PC-3 (cell line): ENCODE data around the gene CCDC183. TPM values are rescaled to one million over a fixed set of nuclear protein-coding genes. Genes with fewer than 3 reads are reported as not detected.

Experiments used
- ATAC-seq: fragments of 200-7000 bp; cut with Tn5 transposase; 2 replicates; pipeline ENCODE4 v1.9.1; 2020; ENCODE audit warnings: mild to moderate bottlenecking, moderate library complexity
- BruUV-seq: library from RNA; stranded (reverse); fragments of 400-500 nt; replicated peaks from 2 replicates; lab custom pipeline; 2021; lab: Mats Ljungman, UMichigan
- CTCF ChIA-PET: fragments of 300-600 bp; sonication (Branson Sonifier 250); formaldehyde crosslinking; loops from one replicate; lab custom pipeline; 2022; ENCODE audit warnings: antibody characterized with exemption; lab: Charles Lee
- POLR2A ChIA-PET: fragments of 300-600 bp; sonication (Branson Sonifier 250); formaldehyde crosslinking; loops from one replicate; lab custom pipeline; 2022; ENCODE audit warnings: antibody characterized with exemption; ENCODE audit not compliant: unreplicated experiment; lab: Charles Lee
- DNase-seq: peaks from one replicate; pipeline ENCODE4 v3.0.0-alpha.2; 2015
- H2AFZ ChIP-seq: fragments of 300-600 bp; sonication (generic); 2 replicates; pipeline ENCODE4 v1.6.0; 2016; ENCODE audit warnings: antibody characterized with exemption, low read length
- H3F3A ChIP-seq: fragments of 300-600 bp; sonication (generic); one replicate; pipeline ENCODE4 v1.6.0; 2017; ENCODE audit warnings: antibody characterized with exemption, low read length, control low read depth, mild to moderate bottlenecking; ENCODE audit not compliant: unreplicated experiment
- H3K27ac ChIP-seq: fragments of 300-600 bp; sonication (generic); 2 replicates; pipeline ENCODE4 v1.5.1; 2016; ENCODE audit warnings: mild to moderate bottlenecking, low read length
- H3K27me3 ChIP-seq: fragments of 300-600 bp; sonication (generic); 2 replicates; pipeline ENCODE4 v1.6.1; 2016; ENCODE audit warnings: low read length, mixed read lengths
- H3K36me3 ChIP-seq: fragments of 300-600 bp; sonication (generic); 2 replicates; pipeline ENCODE4 v1.6.1; 2016; ENCODE audit warnings: low read depth, mixed run types, low read length, mixed read lengths
- H3K4me1 ChIP-seq: fragments of 300-600 bp; sonication (generic); 2 replicates; pipeline ENCODE4 v1.5.1; 2016; ENCODE audit warnings: low read length; ENCODE audit not compliant: insufficient read depth
- H3K4me2 ChIP-seq: fragments of 300-600 bp; sonication (generic); 2 replicates; pipeline ENCODE4 v1.6.0; 2016; ENCODE audit warnings: low read length
- H3K4me3 ChIP-seq: fragments of 300-600 bp; sonication (generic); 2 replicates; pipeline ENCODE4 v1.5.1; 2016; ENCODE audit warnings: mild to moderate bottlenecking, low read length, mixed read lengths
- H3K79me2 ChIP-seq: fragments of 300-600 bp; sonication (generic); 2 replicates; pipeline ENCODE4 v1.6.1; 2017; ENCODE audit warnings: low read length, mixed read lengths
- H3K9ac ChIP-seq: fragments of 300-600 bp; sonication (generic); 2 replicates; pipeline ENCODE4 v1.6.0; 2016; ENCODE audit warnings: mild to moderate bottlenecking, low read length
- H3K9me2 ChIP-seq: fragments of 300-600 bp; sonication (generic); replicated peaks from 2 replicates; pipeline ENCODE4 v1.6.1; 2016; ENCODE audit warnings: mixed run types, low read length, mixed read lengths
- H3K9me3 ChIP-seq: fragments of 300-600 bp; sonication (generic); 2 replicates; pipeline ENCODE4 v1.6.1; 2016; ENCODE audit warnings: low read length, mixed read lengths
- H4K20me1 ChIP-seq: fragments of 300-600 bp; sonication (generic); 2 replicates; pipeline ENCODE4 v1.6.1; 2016; ENCODE audit warnings: low read length, mixed read lengths
- CTCF ChIP-seq: fragments of 300-600 bp; sonication (generic); conservative IDR thresholded peaks from 2 replicates; pipeline ENCODE4 v1.5.1; 2017; ENCODE audit warnings: antibody characterized with exemption, low read depth, mild to moderate bottlenecking, low read length
- EZH2 ChIP-seq: fragments of 300-600 bp; sonication (generic); IDR thresholded peaks from one replicate; pipeline ENCODE4 v1.6.1; 2017; ENCODE audit warnings: antibody characterized with exemption, mild to moderate bottlenecking, low read length; ENCODE audit not compliant: unreplicated experiment
- EZH2phosphoT487 ChIP-seq: fragments of 300-600 bp; sonication (generic); IDR thresholded peaks from 2 replicates; pipeline ENCODE4 v1.6.1; 2018; ENCODE audit warnings: mild to moderate bottlenecking, antibody characterized with exemption, low read length, borderline replicate concordance
- intact Hi-C: fragments of 100-400 bp; cut with micrococcal nuclease; formaldehyde crosslinking; loops from 2 replicates; pipeline ENCODE4 v1.9.0; 2023
- total RNA-seq: library from RNA; depleted of rRNA; stranded (reverse); fragments of >200 nt; gene quantifications from 2 replicates; pipeline ENCODE4 v1.2.3, GENCODE V29; 2014

The CCDC183 gene
- total RNA-seq, 1 experiment from 2014 or later = 0.87 TPM

GRCh38 chr9:136759001-136759400 lies 37.1 kb upstream of the CCDC183 start:
- H3K9me3 ChIP-seq = no peaks in the 10 kb centered on the region
- no peaks in the 10 kb centered on the region for H3K9me2 ChIP-seq
- TF ChIP-seq EZH2 (no peak), CTCF (no peak), EZH2phosphoT487 (no peak)
- H3K4me1 ChIP-seq = no peaks in the 10 kb centered on the region
- H3K9ac ChIP-seq = no peak overlapping the region
- H2AFZ ChIP-seq = no peak overlapping the region
- no peaks in the 10 kb centered on the region for H3K79me2 ChIP-seq
- DNase-seq (no peak), ATAC-seq (no peak)
- ChIA-PET CTCF (no interaction called here), POLR2A (no interaction called here)
- H3K27ac ChIP-seq = no peak overlapping the region
- intact Hi-C loops = no loop called here
- H3K4me3 ChIP-seq = no peak overlapping the region
- no TSS peak for BruUV-seq
- no peak overlapping the region for H3K4me2 ChIP-seq
- no peaks in the 10 kb centered on the region for H3F3A ChIP-seq
- H3K27me3 ChIP-seq = no peaks in the 10 kb centered on the region
- H4K20me1 ChIP-seq = no peaks in the 10 kb centered on the region
- H3K36me3 ChIP-seq = no peaks in the 10 kb centered on the region

GRCh38 chr9:136759436-136760325 lies 36.5 kb upstream of the CCDC183 start:
- H3K4me1 ChIP-seq = no peaks in the 10 kb centered on the region

More at GRCh38 chr9:136759436-136760325, 36.5 kb upstream of the CCDC183 start:
- intact Hi-C loops = no loop called here
- no TSS peak for BruUV-seq
- no peaks in the 10 kb centered on the region for H3K27me3 ChIP-seq
- H3K79me2 ChIP-seq = no peaks in the 10 kb centered on the region
- no peaks in the 10 kb centered on the region for H3F3A ChIP-seq
- H3K27ac ChIP-seq = no peak overlapping the region
- ChIA-PET CTCF (no interaction called here), POLR2A (no interaction called here)
- no peak overlapping the region for H2AFZ ChIP-seq
- no peak overlapping the region for H3K4me2 ChIP-seq
- no peaks in the 10 kb centered on the region for H3K9me3 ChIP-seq
- H3K9me2 ChIP-seq = no peaks in the 10 kb centered on the region
- no peak overlapping the region for H3K9ac ChIP-seq
- no peaks in the 10 kb centered on the region for H3K36me3 ChIP-seq
- TF ChIP-seq EZH2 = no peak
- no peak for TF ChIP-seq CTCF
- TF ChIP-seq EZH2phosphoT487 = no peak
- H4K20me1 ChIP-seq = no peaks in the 10 kb centered on the region
- ATAC-seq (no peak), DNase-seq (no peak)
- no peak overlapping the region for H3K4me3 ChIP-seq
